Endothelial cell of umbilical vein (primary cell): Measurements from ENCODE around the gene UNCX. TPM values are rescaled to one million over a fixed set of nuclear protein-coding genes. Genes with fewer than 3 reads are reported as not detected.

Experiments
- BruUV-seq: library from RNA; stranded (reverse); fragments of 400-500 nt; replicated peaks from 2 replicates; lab custom pipeline; 2021; lab: Mats Ljungman, UMichigan
- CTCF ChIA-PET: fragments of 300-600, 350-600 bp; sonication (Branson Sonifier 250); formaldehyde crosslinking; loops from one replicate; lab custom pipeline; 2021; ENCODE audit warnings: antibody characterized with exemption, inconsistent platforms; lab: Charles Lee
- POLR2A ChIA-PET: fragments of 300-600, 350-600 bp; sonication (Branson Sonifier 250); formaldehyde crosslinking; loops from one replicate; lab custom pipeline; 2021; ENCODE audit warnings: antibody characterized with exemption, inconsistent platforms; lab: Charles Lee
- DNase-seq: peaks from one replicate; pipeline ENCODE4 v3.0.0-alpha.2; 2011; ENCODE audit warnings: low read depth, low spot score
- FAIRE-seq: peaks from 2 replicates; lab custom pipeline; 2011; peaks lifted over from hg19 to GRCh38; lab: Jason Lieb, UNC
- H2AFZ ChIP-seq: 2 replicates; pipeline ENCODE4 v1.6.0; 2012; ENCODE audit warnings: low read depth, low read length, control low read depth, inconsistent platforms
- H3K27ac ChIP-seq: 2 replicates; pipeline ENCODE4 v1.5.1; 2011; ENCODE audit warnings: low read depth, mild to moderate bottlenecking, control low read depth, low read length, moderate library complexity; ENCODE audit not compliant: insufficient read depth
- H3K27me3 ChIP-seq, 2 experiments: 2 replicates each; pipeline versions ENCODE4 v1.6.0 to v1.6.1; 2011; ENCODE audit warnings: low read length in 2 of 2, mixed read lengths in 1 of 2; ENCODE audit not compliant: control insufficient read depth in 2 of 2, insufficient read depth in 2 of 2
- H3K36me3 ChIP-seq, 2 experiments: 2 replicates in 1 of 2; 3 replicates in 1 of 2; pipeline ENCODE4 v1.5.1; 2011; ENCODE audit warnings: low read length in 2 of 2, mild to moderate bottlenecking in 1 of 2, moderate library complexity in 1 of 2; ENCODE audit not compliant: control insufficient read depth in 2 of 2, insufficient read depth in 2 of 2; ENCODE audit errors: extremely low read depth in 1 of 2
- H3K4me1 ChIP-seq: 3 replicates; pipeline ENCODE4 v1.5.1; 2011; ENCODE audit warnings: mild to moderate bottlenecking, low read length; ENCODE audit not compliant: control insufficient read depth, insufficient read depth; ENCODE audit errors: extremely low read depth
- H3K4me2 ChIP-seq: 2 replicates; pipeline ENCODE4 v1.6.1; 2011; ENCODE audit warnings: low read length, control low read depth, mixed read lengths; ENCODE audit not compliant: insufficient read depth
- H3K4me3 ChIP-seq, 3 experiments: fragments of 200-600 bp in 1 of 3; sonication (generic), shearing (Covaris generic) in 1 of 3; replicated peaks in 1 of 3; 2 replicates each; pipeline ENCODE4 v1.5.1; 2011 to 2016; ENCODE audit warnings: control low read depth in 3 of 3, low read length in 3 of 3, mild to moderate bottlenecking in 2 of 3, inconsistent platforms in 1 of 3, low read depth in 1 of 3, moderate library complexity in 1 of 3; ENCODE audit not compliant: insufficient read depth in 1 of 3
- H3K79me2 ChIP-seq: 2 replicates; pipeline ENCODE4 v1.6.0; 2012; ENCODE audit warnings: low read length, inconsistent platforms; ENCODE audit not compliant: control insufficient read depth, insufficient read depth
- H3K9ac ChIP-seq: replicated peaks from 2 replicates; pipeline ENCODE3; 2011; ENCODE audit warnings: low read length, control low read depth; ENCODE audit not compliant: insufficient read depth; ENCODE audit errors: extremely low read depth
- H3K9me1 ChIP-seq: replicated peaks from 3 replicates; pipeline ENCODE4 v1.6.0; 2011; ENCODE audit warnings: mild to moderate bottlenecking, low read length; ENCODE audit not compliant: control insufficient read depth, insufficient read depth; ENCODE audit errors: extremely low read depth
- H3K9me3 ChIP-seq: replicated peaks from 2 replicates; pipeline ENCODE4 v1.5.1; 2012; ENCODE audit warnings: low read length, inconsistent platforms; ENCODE audit not compliant: control insufficient read depth, insufficient read depth
- H4K20me1 ChIP-seq: replicated peaks from 2 replicates; pipeline ENCODE3; 2011; ENCODE audit warnings: mild to moderate bottlenecking, low read length; ENCODE audit not compliant: control insufficient read depth, insufficient read depth; ENCODE audit errors: extremely low read depth
- EZH2 ChIP-seq: IDR thresholded peaks from 2 replicates; pipeline ENCODE4 v1.6.1; 2012; ENCODE audit warnings: borderline replicate concordance, low read depth, mild to moderate bottlenecking, moderate library complexity, low read length, inconsistent platforms; ENCODE audit not compliant: severe bottlenecking
- FOS ChIP-seq: IDR thresholded peaks from 2 replicates; pipeline ENCODE4 v1.6.1; 2011; ENCODE audit warnings: mild to moderate bottlenecking, low read length, moderate library complexity, borderline replicate concordance; ENCODE audit not compliant: insufficient read depth
- GATA2 ChIP-seq: IDR thresholded peaks from 2 replicates; pipeline ENCODE4 v1.7.0; 2011; ENCODE audit warnings: low read depth, mild to moderate bottlenecking, moderate library complexity, mixed read lengths, low read length; ENCODE audit not compliant: insufficient read length, insufficient read depth
- JUN ChIP-seq: IDR thresholded peaks from 2 replicates; pipeline ENCODE4 v1.6.1; 2011; ENCODE audit warnings: borderline replicate concordance, low read depth; ENCODE audit not compliant: insufficient read length, insufficient read depth
- MYC ChIP-seq: IDR thresholded peaks from one replicate; pipeline ENCODE4 v1.6.1; 2011; ENCODE audit warnings: mild to moderate bottlenecking, low read depth, low read length
- POLR2A ChIP-seq: IDR thresholded peaks from 2 replicates; pipeline ENCODE4 v1.6.1; 2012; ENCODE audit warnings: low read depth, mild to moderate bottlenecking, control low read depth, low read length
- POLR2AphosphoS5 ChIP-seq: IDR thresholded peaks from 2 replicates; pipeline ENCODE4 v1.6.1; 2012; ENCODE audit warnings: low read depth, mild to moderate bottlenecking, control low read depth, low read length, moderate library complexity; ENCODE audit not compliant: insufficient read depth
- dilution Hi-C: fragments of 300-500 bp; cut with MboI; formaldehyde crosslinking; loops from one replicate; pipeline ENCODE4 v1.15.0; 2019; ENCODE audit warnings: low sequenced_read_pairs; ENCODE audit not compliant: extremely low pct_ligation_motif_present
- intact Hi-C: fragments of 100-400 bp; cut with micrococcal nuclease; formaldehyde crosslinking; loops from one replicate; pipeline ENCODE4 v1.10.0; 2022
- polyA plus RNA-seq, 4 experiments: library from polyadenylated mRNA; depleted of rRNA in 3 of 4; stranded (reverse) in 3 of 4; unstranded in 1 of 4; fragments of >200 nt; gene quantifications; 2 replicates each; pipeline versions ENCODE4 v1.2.1 to v1.2.3, GENCODE V29; 2011 to 2012; ENCODE audit warnings: missing spikeins in 1 of 4
- total RNA-seq: library from RNA; stranded (reverse); gene quantifications from 2 replicates; pipeline ENCODE4 v1.2.3, GENCODE V29; 2021
- TF ChIP-seq, protein P1 (sequence below): IDR thresholded peaks from 2 replicates; pipeline ENCODE4 v1.6.1; 2011; ENCODE audit not compliant: insufficient read depth, insufficient read length
- TF ChIP-seq, protein P2 (sequence below), 2 donors: IDR thresholded peaks; 1 replicate in 1 of 2; 2 replicates in 1 of 2; pipeline ENCODE4 v1.5.1; 2011; ENCODE audit warnings: low read length in 2 of 2, mild to moderate bottlenecking in 2 of 2, moderate library complexity in 2 of 2, control low read depth in 1 of 2, inconsistent platforms in 1 of 2, low read depth in 1 of 2; ENCODE audit not compliant: insufficient read depth in 1 of 2; ENCODE audit errors: extremely low read depth in 1 of 2

UNCX gene
- total and polyA plus RNA-seq, 2 donors (not counting 3 experiments of a cell fraction or from before 2014, with no cell fraction given): not detected

DNA sequence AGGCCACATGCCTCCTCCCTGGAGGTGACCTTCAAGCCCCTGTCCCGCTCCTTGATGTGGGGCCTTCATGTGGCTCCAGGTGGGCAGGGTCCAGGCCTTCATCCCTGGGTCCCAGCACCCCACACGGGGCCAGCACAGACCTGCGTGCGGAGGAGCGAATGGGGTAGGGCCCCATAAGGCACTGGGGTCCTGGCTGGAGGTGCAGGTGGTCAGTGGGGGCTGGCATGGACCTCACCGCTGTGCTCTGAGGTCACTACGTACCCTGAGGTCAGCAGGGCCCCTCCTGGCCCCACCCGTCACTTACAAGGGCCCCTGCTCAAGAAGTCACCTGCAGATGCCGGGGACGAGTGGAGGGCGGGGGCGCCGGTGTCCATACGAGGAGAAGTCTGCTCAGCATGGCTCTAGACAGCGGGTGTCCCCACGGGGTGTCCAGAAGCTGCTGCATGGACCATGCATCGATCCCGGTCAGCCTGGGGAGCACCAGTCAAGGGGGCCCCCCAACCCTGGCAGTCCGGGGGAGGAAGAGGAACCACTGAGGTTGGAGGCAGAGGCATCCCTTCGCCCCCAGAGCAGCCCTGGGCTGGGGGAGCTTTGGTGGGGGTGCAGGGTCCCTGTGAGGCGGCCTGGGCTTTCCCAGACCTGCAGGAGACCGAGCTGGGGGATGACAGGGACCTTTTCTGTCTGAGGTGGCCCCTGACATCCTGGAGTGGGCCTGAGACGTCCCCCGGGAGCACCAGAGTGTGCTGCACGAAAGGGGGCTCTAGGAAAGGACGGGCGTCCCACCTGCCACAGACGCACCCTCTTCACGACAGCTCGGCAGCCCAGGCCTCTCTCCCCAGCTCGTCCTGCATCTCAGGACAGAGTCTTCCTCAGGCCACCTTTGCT, 34.6 kb downstream of the UNCX start:
- DNase-seq (no peak), FAIRE-seq (no peak)
- H3K36me3 ChIP-seq: no peaks in the 10 kb centered on the region
- ChIA-PET CTCF (interaction anchor here (0.6 kb wide), 1 partner anchor 108 kb away, joined by 3 read pairs; no protein-coding TSS in a partner anchor), POLR2A (no interaction called here)
- H3K27ac ChIP-seq: no peak overlapping the region
- no peak overlapping the region for H3K9ac ChIP-seq
- no TSS peak for BruUV-seq
- dilution Hi-C loops (no loop called here), intact Hi-C loops (no loop called here)
- H3K27me3 ChIP-seq: no peaks in the 10 kb centered on the region
- H4K20me1 ChIP-seq: no peaks in the 10 kb centered on the region
- no peak overlapping the region for H2AFZ ChIP-seq
- no peaks in the 10 kb centered on the region for H3K9me3 ChIP-seq
- no peak overlapping the region for H3K4me3 ChIP-seq
- no peak overlapping the region for H3K4me2 ChIP-seq
- no peaks in the 10 kb centered on the region for H3K4me1 ChIP-seq
- H3K79me2 ChIP-seq: no peaks in the 10 kb centered on the region
- no peaks in the 10 kb centered on the region for H3K9me1 ChIP-seq
- TF ChIP-seq JUN: no peak
- TF ChIP-seq, protein P1, sequence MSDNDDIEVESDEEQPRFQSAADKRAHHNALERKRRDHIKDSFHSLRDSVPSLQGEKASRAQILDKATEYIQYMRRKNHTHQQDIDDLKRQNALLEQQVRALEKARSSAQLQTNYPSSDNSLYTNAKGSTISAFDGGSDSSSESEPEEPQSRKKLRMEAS: no peak
- TF ChIP-seq POLR2AphosphoS5: no peak
- TF ChIP-seq, protein P2, sequence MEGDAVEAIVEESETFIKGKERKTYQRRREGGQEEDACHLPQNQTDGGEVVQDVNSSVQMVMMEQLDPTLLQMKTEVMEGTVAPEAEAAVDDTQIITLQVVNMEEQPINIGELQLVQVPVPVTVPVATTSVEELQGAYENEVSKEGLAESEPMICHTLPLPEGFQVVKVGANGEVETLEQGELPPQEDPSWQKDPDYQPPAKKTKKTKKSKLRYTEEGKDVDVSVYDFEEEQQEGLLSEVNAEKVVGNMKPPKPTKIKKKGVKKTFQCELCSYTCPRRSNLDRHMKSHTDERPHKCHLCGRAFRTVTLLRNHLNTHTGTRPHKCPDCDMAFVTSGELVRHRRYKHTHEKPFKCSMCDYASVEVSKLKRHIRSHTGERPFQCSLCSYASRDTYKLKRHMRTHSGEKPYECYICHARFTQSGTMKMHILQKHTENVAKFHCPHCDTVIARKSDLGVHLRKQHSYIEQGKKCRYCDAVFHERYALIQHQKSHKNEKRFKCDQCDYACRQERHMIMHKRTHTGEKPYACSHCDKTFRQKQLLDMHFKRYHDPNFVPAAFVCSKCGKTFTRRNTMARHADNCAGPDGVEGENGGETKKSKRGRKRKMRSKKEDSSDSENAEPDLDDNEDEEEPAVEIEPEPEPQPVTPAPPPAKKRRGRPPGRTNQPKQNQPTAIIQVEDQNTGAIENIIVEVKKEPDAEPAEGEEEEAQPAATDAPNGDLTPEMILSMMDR (IDR thresholded peaks at IDR 0.05; ENCODE audit: extremely low read depth in 1 of 2, insufficient read depth in 1 of 2, low read depth in 1 of 2, low read length in 2 of 2): no peak
- TF ChIP-seq MYC: no peak
- TF ChIP-seq FOS: no peak
- TF ChIP-seq EZH2: no peak
- TF ChIP-seq GATA2: no peak
- no peak for TF ChIP-seq POLR2A
